PC-3 (cell line): Measurements from ENCODE around the gene SCD. TPM values are rescaled to one million over a fixed set of nuclear protein-coding genes. Genes with fewer than 3 reads are reported as not detected.

Experiments
- ATAC-seq: fragments of 200-7000 bp; cut with Tn5 transposase; 2 replicates; pipeline ENCODE4 v1.9.1; 2020; ENCODE audit warnings: mild to moderate bottlenecking, moderate library complexity
- BruUV-seq: library from RNA; stranded (reverse); fragments of 400-500 nt; replicated peaks from 2 replicates; lab custom pipeline; 2021; lab: Mats Ljungman, UMichigan
- CTCF ChIA-PET: fragments of 300-600 bp; sonication (Branson Sonifier 250); formaldehyde crosslinking; loops from one replicate; lab custom pipeline; 2022; ENCODE audit warnings: antibody characterized with exemption; lab: Charles Lee
- POLR2A ChIA-PET: fragments of 300-600 bp; sonication (Branson Sonifier 250); formaldehyde crosslinking; loops from one replicate; lab custom pipeline; 2022; ENCODE audit warnings: antibody characterized with exemption; ENCODE audit not compliant: unreplicated experiment; lab: Charles Lee
- DNase-seq: peaks from one replicate; pipeline ENCODE4 v3.0.0-alpha.2; 2015
- H2AFZ ChIP-seq: fragments of 300-600 bp; sonication (generic); 2 replicates; pipeline ENCODE4 v1.6.0; 2016; ENCODE audit warnings: antibody characterized with exemption, low read length
- H3F3A ChIP-seq: fragments of 300-600 bp; sonication (generic); one replicate; pipeline ENCODE4 v1.6.0; 2017; ENCODE audit warnings: antibody characterized with exemption, low read length, control low read depth, mild to moderate bottlenecking; ENCODE audit not compliant: unreplicated experiment
- H3K27ac ChIP-seq: fragments of 300-600 bp; sonication (generic); 2 replicates; pipeline ENCODE4 v1.5.1; 2016; ENCODE audit warnings: mild to moderate bottlenecking, low read length
- H3K27me3 ChIP-seq: fragments of 300-600 bp; sonication (generic); 2 replicates; pipeline ENCODE4 v1.6.1; 2016; ENCODE audit warnings: low read length, mixed read lengths
- H3K36me3 ChIP-seq: fragments of 300-600 bp; sonication (generic); 2 replicates; pipeline ENCODE4 v1.6.1; 2016; ENCODE audit warnings: low read depth, mixed run types, low read length, mixed read lengths
- H3K4me1 ChIP-seq: fragments of 300-600 bp; sonication (generic); 2 replicates; pipeline ENCODE4 v1.5.1; 2016; ENCODE audit warnings: low read length; ENCODE audit not compliant: insufficient read depth
- H3K4me2 ChIP-seq: fragments of 300-600 bp; sonication (generic); 2 replicates; pipeline ENCODE4 v1.6.0; 2016; ENCODE audit warnings: low read length
- H3K4me3 ChIP-seq: fragments of 300-600 bp; sonication (generic); 2 replicates; pipeline ENCODE4 v1.5.1; 2016; ENCODE audit warnings: mild to moderate bottlenecking, low read length, mixed read lengths
- H3K79me2 ChIP-seq: fragments of 300-600 bp; sonication (generic); 2 replicates; pipeline ENCODE4 v1.6.1; 2017; ENCODE audit warnings: low read length, mixed read lengths
- H3K9ac ChIP-seq: fragments of 300-600 bp; sonication (generic); 2 replicates; pipeline ENCODE4 v1.6.0; 2016; ENCODE audit warnings: mild to moderate bottlenecking, low read length
- H3K9me2 ChIP-seq: fragments of 300-600 bp; sonication (generic); replicated peaks from 2 replicates; pipeline ENCODE4 v1.6.1; 2016; ENCODE audit warnings: mixed run types, low read length, mixed read lengths
- H3K9me3 ChIP-seq: fragments of 300-600 bp; sonication (generic); 2 replicates; pipeline ENCODE4 v1.6.1; 2016; ENCODE audit warnings: low read length, mixed read lengths
- H4K20me1 ChIP-seq: fragments of 300-600 bp; sonication (generic); 2 replicates; pipeline ENCODE4 v1.6.1; 2016; ENCODE audit warnings: low read length, mixed read lengths
- EZH2 ChIP-seq: fragments of 300-600 bp; sonication (generic); IDR thresholded peaks from one replicate; pipeline ENCODE4 v1.6.1; 2017; ENCODE audit warnings: antibody characterized with exemption, mild to moderate bottlenecking, low read length; ENCODE audit not compliant: unreplicated experiment
- EZH2phosphoT487 ChIP-seq: fragments of 300-600 bp; sonication (generic); IDR thresholded peaks from 2 replicates; pipeline ENCODE4 v1.6.1; 2018; ENCODE audit warnings: mild to moderate bottlenecking, antibody characterized with exemption, low read length, borderline replicate concordance
- intact Hi-C: fragments of 100-400 bp; cut with micrococcal nuclease; formaldehyde crosslinking; loops from 2 replicates; pipeline ENCODE4 v1.9.0; 2023
- total RNA-seq: library from RNA; depleted of rRNA; stranded (reverse); fragments of >200 nt; gene quantifications from 2 replicates; pipeline ENCODE4 v1.2.3, GENCODE V29; 2014
- TF ChIP-seq, protein P1 (sequence below): fragments of 300-600 bp; sonication (generic); conservative IDR thresholded peaks from 2 replicates; pipeline ENCODE4 v1.5.1; 2017; ENCODE audit warnings: antibody characterized with exemption, low read depth, mild to moderate bottlenecking, low read length

The SCD gene
- total RNA-seq, 1 experiment from 2014 or later = 121 TPM

DNA sequence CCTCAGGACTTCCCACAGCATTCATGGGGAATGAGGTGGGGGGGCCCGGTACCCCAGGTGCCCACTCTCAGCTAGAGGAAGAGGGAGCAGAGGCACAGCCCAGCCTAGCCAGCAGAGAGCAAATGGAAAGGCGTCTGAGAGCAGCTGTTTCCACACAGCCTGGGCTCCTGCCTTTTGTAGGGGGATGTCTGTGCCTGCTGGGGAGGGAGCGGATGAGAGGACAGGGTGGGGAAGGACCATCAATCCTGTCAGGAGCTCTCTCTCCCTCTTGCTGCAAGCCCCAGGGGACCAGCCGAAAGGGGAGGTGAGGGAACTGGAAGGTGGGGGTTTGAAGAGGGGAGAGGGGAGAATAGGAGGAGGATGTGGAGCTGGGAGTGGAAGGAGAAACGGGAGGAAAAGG is 17.0 kb upstream of the SCD start, which contains the start of gene PKD2L1:
Gene PKD2L1, minus strand, starts transcription at position 150 of the 400 bp plus-strand sequence. Its CDS starts 125 bp downstream, at position 25.
- H3K4me2 ChIP-seq = no peak within 1 kb of the TSS
- ATAC-seq (no peak), DNase-seq (no peak)
- no peaks in the 10 kb centered on the region for H3K9me2 ChIP-seq
- no peaks in the 10 kb centered on the region for H3K9me3 ChIP-seq
- H3F3A ChIP-seq = no peaks in the 10 kb centered on the region
- no peak within 1 kb of the TSS for H2AFZ ChIP-seq
- BruUV-seq = no TSS peak
- TF ChIP-seq, protein P1, sequence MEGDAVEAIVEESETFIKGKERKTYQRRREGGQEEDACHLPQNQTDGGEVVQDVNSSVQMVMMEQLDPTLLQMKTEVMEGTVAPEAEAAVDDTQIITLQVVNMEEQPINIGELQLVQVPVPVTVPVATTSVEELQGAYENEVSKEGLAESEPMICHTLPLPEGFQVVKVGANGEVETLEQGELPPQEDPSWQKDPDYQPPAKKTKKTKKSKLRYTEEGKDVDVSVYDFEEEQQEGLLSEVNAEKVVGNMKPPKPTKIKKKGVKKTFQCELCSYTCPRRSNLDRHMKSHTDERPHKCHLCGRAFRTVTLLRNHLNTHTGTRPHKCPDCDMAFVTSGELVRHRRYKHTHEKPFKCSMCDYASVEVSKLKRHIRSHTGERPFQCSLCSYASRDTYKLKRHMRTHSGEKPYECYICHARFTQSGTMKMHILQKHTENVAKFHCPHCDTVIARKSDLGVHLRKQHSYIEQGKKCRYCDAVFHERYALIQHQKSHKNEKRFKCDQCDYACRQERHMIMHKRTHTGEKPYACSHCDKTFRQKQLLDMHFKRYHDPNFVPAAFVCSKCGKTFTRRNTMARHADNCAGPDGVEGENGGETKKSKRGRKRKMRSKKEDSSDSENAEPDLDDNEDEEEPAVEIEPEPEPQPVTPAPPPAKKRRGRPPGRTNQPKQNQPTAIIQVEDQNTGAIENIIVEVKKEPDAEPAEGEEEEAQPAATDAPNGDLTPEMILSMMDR = no peak
- TF ChIP-seq EZH2 = no peak
- no peak for TF ChIP-seq EZH2phosphoT487
- H3K27me3 ChIP-seq = peaks cover 58% of the 10 kb centered on the region
- H3K79me2 ChIP-seq = no peaks in the 10 kb centered on the region
- H3K4me3 ChIP-seq = no peak within 1 kb of the TSS
- H3K27ac ChIP-seq = no peak within 1 kb of the TSS
- intact Hi-C loops = no loop called here
- ChIA-PET POLR2A (no interaction called here), CTCF (no interaction called here)
- no peak within 1 kb of the TSS for H3K9ac ChIP-seq
- H4K20me1 ChIP-seq = no peaks in the 10 kb centered on the region
- H3K4me1 ChIP-seq = no peaks in the 10 kb centered on the region
- no peaks in the 10 kb centered on the region for H3K36me3 ChIP-seq

DNA sequence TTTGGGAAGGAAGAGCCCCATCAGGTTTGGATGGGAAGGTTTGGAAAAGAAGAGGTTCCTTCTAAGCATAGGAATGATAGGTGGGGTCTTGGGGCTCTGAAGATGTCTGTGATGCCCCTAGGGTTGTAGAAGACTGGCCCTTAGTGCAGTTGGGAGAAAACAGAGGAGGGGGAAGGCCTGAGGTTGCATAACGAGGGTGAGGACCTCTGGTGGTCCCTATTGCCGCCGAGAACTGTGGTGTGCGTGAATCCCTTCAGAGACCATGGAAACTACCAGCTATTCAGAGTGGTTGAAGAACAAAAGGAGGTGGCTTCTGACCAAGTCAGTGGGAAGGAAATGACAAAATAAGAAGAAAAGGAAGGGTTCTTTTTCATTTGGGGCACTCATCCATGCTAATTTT is 13.9 kb upstream of the SCD start:
- H3K9ac ChIP-seq = no peak overlapping the region
- H3K9me3 ChIP-seq = no peaks in the 10 kb centered on the region
- DNase-seq (no peak), ATAC-seq (no peak)
- no peak overlapping the region for H3K4me3 ChIP-seq
- H3K27ac ChIP-seq = no peak overlapping the region
- no peaks in the 10 kb centered on the region for H4K20me1 ChIP-seq
- intact Hi-C loops = no loop called here
- TF ChIP-seq EZH2 = no peak
- TF ChIP-seq, protein P1 = no peak
- H3K27me3 ChIP-seq = peaks cover 44% of the 10 kb centered on the region
- CTCF ChIA-PET = no interaction called here
- no TSS peak for BruUV-seq
- no peaks in the 10 kb centered on the region for H3K79me2 ChIP-seq
- H3F3A ChIP-seq = no peaks in the 10 kb centered on the region
- no peak overlapping the region for H3K4me2 ChIP-seq
- no peaks in the 10 kb centered on the region for H3K4me1 ChIP-seq
- no peaks in the 10 kb centered on the region for H3K36me3 ChIP-seq
- no peak overlapping the region for H2AFZ ChIP-seq
- no peaks in the 10 kb centered on the region for H3K9me2 ChIP-seq
- POLR2A ChIA-PET = no interaction called here

DNA sequence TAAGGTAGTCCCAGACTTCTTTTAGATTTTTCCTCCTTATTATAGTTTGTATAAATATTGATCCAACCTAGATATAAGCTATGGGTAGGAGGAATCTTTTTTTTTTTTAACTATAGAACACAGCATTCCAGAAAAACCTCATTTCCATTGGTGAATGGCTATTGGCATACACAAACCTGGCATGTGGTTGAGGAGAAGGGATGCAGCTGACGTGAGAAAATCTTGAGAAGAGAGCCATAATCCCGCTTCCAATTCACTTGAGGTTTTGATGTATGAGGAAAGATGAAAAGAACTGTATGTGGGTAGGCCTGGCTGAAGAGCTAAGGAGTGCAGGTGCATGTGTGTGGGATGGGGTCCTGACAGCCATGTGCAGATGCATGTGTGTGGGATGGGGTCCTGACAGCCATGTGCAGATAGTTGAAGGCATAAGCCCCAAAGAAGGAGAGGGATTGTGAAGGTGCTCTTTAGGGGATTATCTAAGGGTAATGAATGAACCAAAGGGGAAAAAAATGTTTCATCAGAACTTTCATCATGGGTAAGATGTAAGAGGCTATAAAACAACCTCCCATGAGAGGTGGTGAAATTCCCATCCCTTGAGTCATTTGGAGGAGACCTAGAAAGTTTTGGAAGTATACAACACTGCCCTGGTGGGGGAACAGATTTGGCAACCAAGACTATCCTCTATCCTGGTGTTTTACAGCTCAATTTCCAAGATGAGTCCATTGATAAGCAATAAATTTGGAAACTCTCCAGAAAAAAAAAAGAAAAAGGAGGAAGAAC is 13.2 kb upstream of the SCD start:
- Histone ChIP-seq H3K36me3 (no peaks in the 10 kb centered on the region), H3K9me2 (no peaks in the 10 kb centered on the region), H3K9me3 (no peaks in the 10 kb centered on the region), H2AFZ (no peak overlapping the region), H3K27me3 (peaks cover 39% of the 10 kb centered on the region), H3K4me1 (no peaks in the 10 kb centered on the region), H4K20me1 (no peaks in the 10 kb centered on the region), H3F3A (no peaks in the 10 kb centered on the region), H3K27ac (no peak overlapping the region), H3K79me2 (no peaks in the 10 kb centered on the region), H3K4me2 (no peak overlapping the region), H3K9ac (no peak overlapping the region), H3K4me3 (no peak overlapping the region)
- TF ChIP-seq EZH2phosphoT487 (no peak), EZH2 (no peak)
- TF ChIP-seq, protein P1 = no peak
- intact Hi-C loops = no loop called here
- ChIA-PET POLR2A (no interaction called here), CTCF (no interaction called here)
- DNase-seq (no peak), ATAC-seq (no peak)
- BruUV-seq = no TSS peak
